Suprapubic skin (tissue), 4 donors: Measurements from ENCODE around the gene RIMBP2. TPM values are rescaled to one million over a fixed set of nuclear protein-coding genes. Genes with fewer than 3 reads are reported as not detected.

Experiments
- DNase-seq, 2 donors: peaks; one replicate each; pipeline ENCODE4 v3.0.0-alpha.2; 2019; ENCODE audit warnings: low spot score in 2 of 2
- H3K27ac ChIP-seq: fragments of 200-600 bp; sonication (generic); one replicate; pipeline ENCODE4 v1.5.1; 2019
- H3K27me3 ChIP-seq: fragments of 200-600 bp; sonication (generic); one replicate; pipeline ENCODE4 v1.5.1; 2019
- H3K36me3 ChIP-seq: fragments of 200-600 bp; sonication (generic); one replicate; pipeline ENCODE4 v1.5.1; 2019
- H3K4me1 ChIP-seq: fragments of 200-600 bp; sonication (generic); one replicate; pipeline ENCODE4 v1.5.1; 2019
- H3K4me3 ChIP-seq: fragments of 200-600 bp; sonication (generic); one replicate; pipeline ENCODE4 v1.5.1; 2019; ENCODE audit warnings: mild to moderate bottlenecking
- H3K9me3 ChIP-seq: fragments of 200-600 bp; sonication (generic); one replicate; pipeline ENCODE4 v1.5.1; 2019
- EP300 ChIP-seq: sonication (generic); formaldehyde crosslinking; IDR thresholded peaks from one replicate; pipeline ENCODE4 v1.6.1; 2017; ENCODE audit warnings: antibody characterized with exemption
- POLR2A ChIP-seq, 2 donors: fragments of 450-650 bp; IDR thresholded peaks; one replicate each; pipeline ENCODE4 v1.6.1; 2017; ENCODE audit warnings: antibody characterized with exemption in 2 of 2, mild to moderate bottlenecking in 2 of 2, moderate library complexity in 2 of 2
- POLR2AphosphoS5 ChIP-seq, 3 donors: sonication (generic); formaldehyde crosslinking; IDR thresholded peaks; one replicate each; pipeline ENCODE4 v1.6.1; 2017; ENCODE audit warnings: antibody characterized with exemption in 3 of 3
- WGBS: methylation state at CpG from one replicate; pipeline ENCODE4 v1.1.5; 2018; 5-methylcytosine and 5-hydroxymethylcytosine counted together
- total RNA-seq, 4 donors: library from RNA; depleted of rRNA; stranded (reverse); fragments of >200 nt; gene quantifications; one replicate each; pipeline ENCODE4 v1.1.0, GENCODE V29; 2016
- TF ChIP-seq, protein P1 (sequence below), 2 donors: fragments of 200-600 bp in 1 of 2; fragments of 450-650 bp in 1 of 2; sonication (generic) in 1 of 2; IDR thresholded peaks; one replicate each; pipeline ENCODE4 v1.5.1; 2016 to 2019; ENCODE audit warnings: antibody characterized with exemption in 2 of 2, mild to moderate bottlenecking in 1 of 2, moderate library complexity in 1 of 2

The RIMBP2 gene
- total RNA-seq, 4 donors from 2014 or later = 2.1 to 21.8 (median 3.0) TPM

DNA sequence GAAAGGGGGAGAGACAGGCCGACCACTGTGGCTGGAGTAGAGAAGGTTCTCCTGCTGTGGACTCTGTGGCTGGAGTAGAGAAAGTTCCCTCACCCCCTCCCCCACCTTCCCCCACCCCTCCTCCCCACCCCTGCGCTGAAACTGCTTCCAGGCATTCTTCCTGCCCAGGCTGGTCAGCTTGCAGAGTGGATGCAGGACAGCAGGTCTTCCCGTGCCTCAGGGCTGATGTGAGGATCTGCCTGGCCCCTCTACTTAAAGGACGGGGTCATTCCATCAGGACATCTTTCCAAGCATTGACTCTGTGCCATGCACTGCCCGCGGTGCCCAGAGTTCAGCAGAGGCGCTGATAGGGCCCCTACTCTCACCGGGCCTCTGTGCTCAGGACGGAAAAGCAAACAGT, 13.2 kb upstream of the RIMBP2 start:
- TF ChIP-seq EP300 = no peak
- TF ChIP-seq, protein P1, sequence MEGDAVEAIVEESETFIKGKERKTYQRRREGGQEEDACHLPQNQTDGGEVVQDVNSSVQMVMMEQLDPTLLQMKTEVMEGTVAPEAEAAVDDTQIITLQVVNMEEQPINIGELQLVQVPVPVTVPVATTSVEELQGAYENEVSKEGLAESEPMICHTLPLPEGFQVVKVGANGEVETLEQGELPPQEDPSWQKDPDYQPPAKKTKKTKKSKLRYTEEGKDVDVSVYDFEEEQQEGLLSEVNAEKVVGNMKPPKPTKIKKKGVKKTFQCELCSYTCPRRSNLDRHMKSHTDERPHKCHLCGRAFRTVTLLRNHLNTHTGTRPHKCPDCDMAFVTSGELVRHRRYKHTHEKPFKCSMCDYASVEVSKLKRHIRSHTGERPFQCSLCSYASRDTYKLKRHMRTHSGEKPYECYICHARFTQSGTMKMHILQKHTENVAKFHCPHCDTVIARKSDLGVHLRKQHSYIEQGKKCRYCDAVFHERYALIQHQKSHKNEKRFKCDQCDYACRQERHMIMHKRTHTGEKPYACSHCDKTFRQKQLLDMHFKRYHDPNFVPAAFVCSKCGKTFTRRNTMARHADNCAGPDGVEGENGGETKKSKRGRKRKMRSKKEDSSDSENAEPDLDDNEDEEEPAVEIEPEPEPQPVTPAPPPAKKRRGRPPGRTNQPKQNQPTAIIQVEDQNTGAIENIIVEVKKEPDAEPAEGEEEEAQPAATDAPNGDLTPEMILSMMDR (IDR thresholded peaks at IDR 0.05) = no peak
- DNase-seq = no peak
- H3K4me1 ChIP-seq = no peaks in the 10 kb centered on the region
- no peak overlapping the region for H3K4me3 ChIP-seq
- H3K27ac ChIP-seq = no peak overlapping the region
- no peaks in the 10 kb centered on the region for H3K9me3 ChIP-seq
- WGBS = 75% methylated on average over 5 of the region's 9 CpGs
- H3K27me3 ChIP-seq = no peaks in the 10 kb centered on the region
- no peaks in the 10 kb centered on the region for H3K36me3 ChIP-seq

DNA sequence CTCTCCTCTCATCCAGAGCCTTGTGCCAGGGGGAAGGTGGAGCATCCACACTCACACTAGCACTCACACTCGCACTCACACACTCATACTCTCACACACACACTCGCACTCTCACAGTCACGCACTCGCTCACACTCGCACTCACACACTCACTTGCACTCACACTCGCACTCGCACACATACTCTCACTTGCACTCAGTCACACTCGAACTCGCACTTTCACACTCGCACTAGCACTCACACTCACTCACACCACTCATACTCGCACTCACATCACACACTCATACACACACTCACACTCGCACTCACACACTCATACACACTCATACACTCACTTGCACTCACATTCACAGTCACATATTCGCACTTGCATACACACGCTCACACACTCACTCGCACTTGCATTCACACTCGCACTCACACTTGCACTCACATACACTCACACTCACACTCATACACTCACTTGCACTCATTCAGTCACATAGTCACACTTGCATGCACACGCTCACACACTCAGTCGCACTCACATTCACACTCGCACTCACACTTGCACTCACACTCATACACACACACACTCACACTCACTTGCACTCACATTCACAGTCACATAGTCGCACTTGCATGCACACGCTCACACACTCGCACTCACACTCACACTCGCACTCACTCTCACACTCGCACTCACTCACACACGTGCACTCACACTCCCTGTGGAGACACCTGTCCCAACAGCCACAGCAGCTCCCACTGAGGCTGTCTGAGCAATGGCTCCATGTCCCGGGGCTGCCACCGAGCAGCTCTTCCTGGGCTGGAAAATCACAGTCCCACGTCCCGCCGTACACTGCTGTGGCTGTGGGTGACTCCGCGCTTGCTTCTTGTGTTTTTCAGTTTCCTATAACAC, 12.3 kb upstream of the RIMBP2 start:
- Histone ChIP-seq H3K4me3 (no peak overlapping the region), H3K27ac (no peak overlapping the region), H3K9me3 (no peaks in the 10 kb centered on the region), H3K4me1 (no peaks in the 10 kb centered on the region), H3K36me3 (no peaks in the 10 kb centered on the region), H3K27me3 (no peaks in the 10 kb centered on the region)
- TF ChIP-seq POLR2A (IDR thresholded peaks at IDR 0.05) (no peak), EP300 (no peak), POLR2AphosphoS5 (IDR thresholded peaks at IDR 0.05) (no peak)
- TF ChIP-seq, protein P1 (IDR thresholded peaks at IDR 0.05) = no peak
- DNase-seq = no peak
- WGBS = 90% methylated on average over 32 of the region's 32 CpGs

- H3K27me3 ChIP-seq = peaks cover 32% of the 10 kb centered on the region
- TF ChIP-seq EP300 = no peak
- TF ChIP-seq, protein P1 (IDR thresholded peaks at IDR 0.05) = no peak
- no peak for TF ChIP-seq POLR2AphosphoS5 (IDR thresholded peaks at IDR 0.05)
- no peak for TF ChIP-seq POLR2A (IDR thresholded peaks at IDR 0.05)
- H3K4me1 ChIP-seq = peaks cover 26% of the 10 kb centered on the region
- DNase-seq = no peak
- H3K36me3 ChIP-seq = no peaks in the 10 kb centered on the region
- H3K9me3 ChIP-seq = no peaks in the 10 kb centered on the region
- 62% methylated on average over 2 of the region's 8 CpGs for WGBS
- H3K27ac ChIP-seq = no peak overlapping the region
- no peak overlapping the region for H3K4me3 ChIP-seq
Measured at GRCh38 chr12:130719263-130719859, 3.3 kb upstream of the RIMBP2 start.

GRCh38 chr12:130717752-130718151, 1.7 kb upstream of the RIMBP2 start:
- H3K27ac ChIP-seq = no peak overlapping the region
- no peak for DNase-seq
- no peaks in the 10 kb centered on the region for H3K36me3 ChIP-seq
- H3K4me1 ChIP-seq = peaks cover 37% of the 10 kb centered on the region
- TF ChIP-seq EP300 = no peak
- TF ChIP-seq, protein P1 (IDR thresholded peaks at IDR 0.05) = no peak
- no peak for TF ChIP-seq POLR2AphosphoS5 (IDR thresholded peaks at IDR 0.05)
- no peak for TF ChIP-seq POLR2A (IDR thresholded peaks at IDR 0.05)
- 89% methylated on average over 5 of the region's 5 CpGs for WGBS
- H3K4me3 ChIP-seq = no peak overlapping the region
- H3K27me3 ChIP-seq = peaks cover 42% of the 10 kb centered on the region
- no peaks in the 10 kb centered on the region for H3K9me3 ChIP-seq

DNA sequence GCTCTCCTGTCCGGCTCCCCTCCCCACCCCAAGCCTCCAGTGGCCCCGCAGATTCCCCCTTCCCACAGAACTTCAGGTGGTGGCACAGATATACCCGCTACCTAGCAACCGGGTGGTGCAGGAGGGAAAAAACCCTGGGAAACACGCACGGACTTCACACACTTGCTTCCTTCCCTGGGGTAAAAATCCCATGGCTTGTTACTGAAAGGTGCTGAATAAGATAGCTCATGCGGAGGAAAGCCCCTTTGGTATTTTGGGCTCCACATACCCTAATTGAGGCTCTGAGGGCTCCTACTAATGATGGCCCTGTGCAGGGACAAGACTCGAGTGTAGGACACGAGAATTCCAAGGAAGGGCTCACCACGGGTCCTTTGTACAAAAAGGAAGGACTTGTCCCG, 869 bp upstream of the RIMBP2 start:
- Histone ChIP-seq H3K27me3 (peaks cover 42% of the 10 kb centered on the region), H3K4me3 (peak overlapping the region; percentile 50), H3K27ac (no peak overlapping the region), H3K36me3 (no peaks in the 10 kb centered on the region), H3K4me1 (peaks cover 37% of the 10 kb centered on the region), H3K9me3 (no peaks in the 10 kb centered on the region)
- DNase-seq = no peak
- WGBS = 23% methylated on average over 11 of the region's 11 CpGs
- TF ChIP-seq POLR2AphosphoS5 (IDR thresholded peaks at IDR 0.05) = no peak
- TF ChIP-seq, protein P1 (IDR thresholded peaks at IDR 0.05) = no peak
- no peak for TF ChIP-seq POLR2A (IDR thresholded peaks at IDR 0.05)
- TF ChIP-seq EP300 = no peak
